SK-N-SH (cell line): ENCODE measurements around the gene ZNF208.
"Not testable (repeated sequence)": the region's sequence is repeated elsewhere in the genome, so short reads cannot be mapped to it uniquely, and the experiment has no call there.

Experiments used
- CTCF ChIP-seq: fragments of 200-600 bp; sonication (generic); IDR thresholded peaks from 2 replicates; pipeline ENCODE4 v1.6.1; 2017; ENCODE audit warnings: antibody characterized with exemption, mild to moderate bottlenecking, moderate library complexity
- EP300 ChIP-seq, 2 experiments: IDR thresholded peaks; 2 replicates each; pipeline versions ENCODE4 v1.4.0 to v1.6.1; 2012; ENCODE audit warnings: borderline replicate concordance in 1 of 2, low read depth in 1 of 2, low read length in 1 of 2
- EZH2phosphoT487 ChIP-seq: fragments of 200-600 bp; sonication (generic); IDR thresholded peaks from 2 replicates; pipeline ENCODE4 v1.6.1; 2017; ENCODE audit warnings: low read depth, mixed run types, mild to moderate bottlenecking, antibody characterized with exemption, moderate library complexity, borderline replicate concordance
- FOXJ3 ChIP-seq: sonication (generic); formaldehyde crosslinking; IDR thresholded peaks from 2 replicates; pipeline ENCODE4 v1.5.1; 2020; ENCODE audit warnings: mild to moderate bottlenecking, missing genetic modification reagents
- MAX ChIP-seq: IDR thresholded peaks from 2 replicates; pipeline ENCODE4 v1.4.0; 2012; ENCODE audit warnings: low read depth
- MXI1 ChIP-seq: IDR thresholded peaks from 2 replicates; pipeline ENCODE4 v1.6.1; 2012; ENCODE audit warnings: mild to moderate bottlenecking, low read depth, low read length, improper control_type of control experiment
- POLR2AphosphoS5 ChIP-seq: IDR thresholded peaks from 2 replicates; pipeline ENCODE4 v1.6.1; 2012; ENCODE audit warnings: low read depth, low read length
- RCOR1 ChIP-seq: fragments of 150-350 bp; IDR thresholded peaks from 2 replicates; pipeline ENCODE4 v1.6.1; 2017; ENCODE audit warnings: antibody characterized with exemption, low read length
- SMC3 ChIP-seq: IDR thresholded peaks from 2 replicates; pipeline ENCODE4 v1.6.1; 2012; ENCODE audit warnings: low read depth, low read length, improper control_type of control experiment
- TAF1 ChIP-seq: IDR thresholded peaks from 2 replicates; pipeline ENCODE4 v1.6.1; 2012; ENCODE audit warnings: low read depth, mild to moderate bottlenecking, low read length, moderate library complexity, borderline replicate concordance
- TEAD4 ChIP-seq: IDR thresholded peaks from 2 replicates; pipeline ENCODE4 v1.4.0; 2012; ENCODE audit warnings: mild to moderate bottlenecking, borderline replicate concordance; ENCODE audit not compliant: insufficient read depth
- ZBTB33 ChIP-seq: IDR thresholded peaks from 2 replicates; pipeline ENCODE4 v1.4.0; 2012; ENCODE audit warnings: low read depth, borderline replicate concordance
- TF ChIP-seq, protein P1 (sequence below): fragments of 150-350 bp; IDR thresholded peaks from 2 replicates; pipeline ENCODE4 v1.6.1; 2017; ENCODE audit warnings: antibody characterized with exemption, low read length, low read depth, borderline replicate concordance
- TF ChIP-seq, protein P2 (sequence below): IDR thresholded peaks from 2 replicates; pipeline ENCODE4 v1.4.0; 2012; ENCODE audit warnings: low read depth, borderline replicate concordance

DNA sequence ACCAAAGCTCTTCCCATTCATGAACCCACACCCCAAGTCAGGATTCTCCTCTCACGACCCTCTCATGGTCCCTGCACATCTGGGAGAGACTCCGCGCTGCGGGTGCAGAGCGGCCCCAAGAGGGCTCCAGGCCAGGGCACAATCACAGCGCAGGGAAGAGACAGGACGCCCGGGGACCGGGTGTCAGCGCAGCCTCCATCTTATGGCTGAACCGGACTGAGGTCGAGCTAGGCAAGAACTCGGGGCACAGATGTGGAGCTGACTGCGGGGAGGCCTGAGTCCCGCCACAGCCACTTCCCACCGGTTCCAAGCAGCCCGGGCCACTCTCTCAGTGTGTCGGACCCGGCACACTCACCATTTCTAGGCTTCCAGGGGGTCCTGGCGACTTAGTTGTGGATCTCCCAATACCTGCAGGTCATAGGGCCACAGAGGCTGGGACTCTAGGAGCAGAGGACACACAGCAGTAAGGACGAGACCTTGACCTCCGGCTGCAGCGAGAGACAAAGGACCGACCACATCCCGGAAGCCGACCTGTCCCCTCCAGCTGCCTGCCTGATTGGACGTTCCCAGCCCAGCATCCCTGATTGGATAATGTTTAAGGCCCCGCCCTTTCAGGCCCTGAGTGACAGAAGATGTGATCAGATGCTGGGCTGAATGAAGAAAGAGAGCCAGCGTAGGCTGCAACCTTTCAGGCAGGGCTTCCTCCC, at the start of gene ZNF208:
- not testable (repeated sequence) for TF ChIP-seq CTCF; TEAD4; SMC3; TAF1; MXI1; EP300 (IDR thresholded peaks at IDR 0.05; ENCODE audit: borderline replicate concordance in 1 of 2, low read depth in 1 of 2, low read length in 1 of 2); MAX; ZBTB33; FOXJ3 (CRISPR knock-in tag); RCOR1; EZH2phosphoT487; POLR2AphosphoS5
- TF ChIP-seq, protein P1, sequence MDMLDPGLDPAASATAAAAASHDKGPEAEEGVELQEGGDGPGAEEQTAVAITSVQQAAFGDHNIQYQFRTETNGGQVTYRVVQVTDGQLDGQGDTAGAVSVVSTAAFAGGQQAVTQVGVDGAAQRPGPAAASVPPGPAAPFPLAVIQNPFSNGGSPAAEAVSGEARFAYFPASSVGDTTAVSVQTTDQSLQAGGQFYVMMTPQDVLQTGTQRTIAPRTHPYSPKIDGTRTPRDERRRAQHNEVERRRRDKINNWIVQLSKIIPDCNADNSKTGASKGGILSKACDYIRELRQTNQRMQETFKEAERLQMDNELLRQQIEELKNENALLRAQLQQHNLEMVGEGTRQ: not testable (repeated sequence)
- TF ChIP-seq, protein P2, sequence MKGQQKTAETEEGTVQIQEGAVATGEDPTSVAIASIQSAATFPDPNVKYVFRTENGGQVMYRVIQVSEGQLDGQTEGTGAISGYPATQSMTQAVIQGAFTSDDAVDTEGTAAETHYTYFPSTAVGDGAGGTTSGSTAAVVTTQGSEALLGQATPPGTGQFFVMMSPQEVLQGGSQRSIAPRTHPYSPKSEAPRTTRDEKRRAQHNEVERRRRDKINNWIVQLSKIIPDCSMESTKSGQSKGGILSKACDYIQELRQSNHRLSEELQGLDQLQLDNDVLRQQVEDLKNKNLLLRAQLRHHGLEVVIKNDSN: not testable (repeated sequence)
